ENCODE data around the gene COQ9. TPM values are rescaled to one million over a fixed set of nuclear protein-coding genes. Genes with fewer than 3 reads are reported as not detected.
A peak's percentile ranks its signal among the peaks of the same experiment; 100 is the strongest.

COQ9 gene
- total RNA-seq, 2 donors from 2014 or later: 29.5 to 33.5 TPM

DNA sequence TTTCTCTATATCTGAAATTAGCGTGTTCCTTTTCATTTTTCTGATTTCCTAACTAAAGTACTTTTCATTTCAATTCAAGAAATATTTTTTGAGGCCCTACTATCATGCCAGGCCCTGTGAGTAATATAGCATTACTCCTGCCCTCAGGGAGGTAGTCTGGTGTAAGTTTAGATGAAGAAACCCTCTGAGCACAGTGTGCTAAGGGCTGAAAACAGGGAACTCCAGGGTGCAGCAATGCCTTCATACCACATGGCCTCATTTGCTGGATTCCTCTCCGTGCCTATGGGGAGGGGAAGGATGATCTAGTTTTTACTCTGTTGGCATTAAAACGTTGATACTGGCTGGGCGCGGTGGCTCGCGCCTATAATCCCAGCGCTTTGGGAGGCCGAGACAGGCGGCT is 4.7 kb downstream of the COQ9 start:
- peaks cover 47% of the 10 kb centered on the region for H3K36me3 ChIP-seq
- no peaks in the 10 kb centered on the region for H3K27me3 ChIP-seq (replicated peaks; ENCODE audit: insufficient read depth)
- ATAC-seq (ENCODE audit: insufficient number of reproducible peaks, low FRiP score, low read depth): no peak
- H3K4me3 ChIP-seq: no peak overlapping the region
- H3K27ac ChIP-seq: no peak overlapping the region
- TF ChIP-seq, protein P1, sequence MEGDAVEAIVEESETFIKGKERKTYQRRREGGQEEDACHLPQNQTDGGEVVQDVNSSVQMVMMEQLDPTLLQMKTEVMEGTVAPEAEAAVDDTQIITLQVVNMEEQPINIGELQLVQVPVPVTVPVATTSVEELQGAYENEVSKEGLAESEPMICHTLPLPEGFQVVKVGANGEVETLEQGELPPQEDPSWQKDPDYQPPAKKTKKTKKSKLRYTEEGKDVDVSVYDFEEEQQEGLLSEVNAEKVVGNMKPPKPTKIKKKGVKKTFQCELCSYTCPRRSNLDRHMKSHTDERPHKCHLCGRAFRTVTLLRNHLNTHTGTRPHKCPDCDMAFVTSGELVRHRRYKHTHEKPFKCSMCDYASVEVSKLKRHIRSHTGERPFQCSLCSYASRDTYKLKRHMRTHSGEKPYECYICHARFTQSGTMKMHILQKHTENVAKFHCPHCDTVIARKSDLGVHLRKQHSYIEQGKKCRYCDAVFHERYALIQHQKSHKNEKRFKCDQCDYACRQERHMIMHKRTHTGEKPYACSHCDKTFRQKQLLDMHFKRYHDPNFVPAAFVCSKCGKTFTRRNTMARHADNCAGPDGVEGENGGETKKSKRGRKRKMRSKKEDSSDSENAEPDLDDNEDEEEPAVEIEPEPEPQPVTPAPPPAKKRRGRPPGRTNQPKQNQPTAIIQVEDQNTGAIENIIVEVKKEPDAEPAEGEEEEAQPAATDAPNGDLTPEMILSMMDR (IDR thresholded peaks at IDR 0.05): no peak
- no peaks in the 10 kb centered on the region for H3K9me3 ChIP-seq
- H3K4me1 ChIP-seq (ENCODE audit: control insufficient read depth in 1 of 2, low read depth in 2 of 2): peaks cover 5 to 9% of the 10 kb centered on the region in 2 donors
- DNase-seq (ENCODE audit: low spot score): no peak

DNA sequence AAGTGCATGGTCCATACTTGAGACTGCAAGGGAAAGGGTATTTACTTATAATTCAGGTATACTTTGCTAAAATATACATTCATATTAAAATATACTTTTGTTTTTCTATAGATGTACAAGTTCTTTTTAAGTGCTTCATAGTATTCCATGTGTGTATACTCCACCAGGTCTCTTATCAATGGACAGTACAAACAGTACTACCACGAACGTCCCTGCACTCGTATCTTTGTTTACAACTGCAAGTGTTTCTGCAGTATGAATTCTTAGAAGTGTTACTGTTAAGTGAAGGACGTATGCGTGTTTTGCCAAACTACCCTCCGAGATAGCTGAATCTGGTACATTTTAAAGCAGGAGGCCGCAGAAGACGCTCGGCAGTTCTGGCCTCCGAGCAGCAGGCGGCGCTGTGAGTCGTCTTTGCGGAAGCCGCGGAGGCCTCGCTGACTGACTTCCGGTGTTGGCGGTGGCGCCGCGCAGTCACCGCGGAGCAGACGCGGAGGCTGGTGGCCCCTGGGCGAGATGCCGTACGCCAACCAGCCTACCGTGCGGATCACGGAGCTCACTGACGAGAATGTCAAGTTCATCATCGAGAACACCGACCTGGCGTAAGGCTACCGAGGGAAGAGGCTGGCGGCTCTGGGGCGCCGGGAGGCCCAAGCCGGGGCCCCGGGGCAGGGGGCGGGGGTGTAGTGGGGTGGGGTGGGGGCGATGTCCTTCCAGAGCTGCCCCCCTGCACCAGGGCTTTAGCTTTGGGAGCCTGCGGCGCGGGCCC is 15.1 kb downstream of the COQ9 start, which contains the start of gene POLR2C:
Gene POLR2C (plus strand): TSS at position 471 of the 769 bp plus-strand sequence. CDS start 46 bp downstream, at position 517.
- Histone ChIP-seq H3K4me3 (peak within 1 kb of the TSS; percentile 86), H3K9me3 (no peaks in the 10 kb centered on the region), H3K27ac (peak within 1 kb of the TSS; percentile 62 to 78), H3K27me3 (replicated peaks; ENCODE audit: insufficient read depth) (no peaks in the 10 kb centered on the region), H3K36me3 (peaks cover 40% of the 10 kb centered on the region), H3K4me1 (ENCODE audit: control insufficient read depth in 1 of 2, low read depth in 2 of 2) (peaks cover 11 to 20% of the 10 kb centered on the region in 2 donors)
- ATAC-seq (ENCODE audit: insufficient number of reproducible peaks, low FRiP score, low read depth) (peak; percentile 83), DNase-seq (ENCODE audit: low spot score) (peak; percentile 45)
- TF ChIP-seq, protein P1 (IDR thresholded peaks at IDR 0.05): peak; percentile 93

DNA sequence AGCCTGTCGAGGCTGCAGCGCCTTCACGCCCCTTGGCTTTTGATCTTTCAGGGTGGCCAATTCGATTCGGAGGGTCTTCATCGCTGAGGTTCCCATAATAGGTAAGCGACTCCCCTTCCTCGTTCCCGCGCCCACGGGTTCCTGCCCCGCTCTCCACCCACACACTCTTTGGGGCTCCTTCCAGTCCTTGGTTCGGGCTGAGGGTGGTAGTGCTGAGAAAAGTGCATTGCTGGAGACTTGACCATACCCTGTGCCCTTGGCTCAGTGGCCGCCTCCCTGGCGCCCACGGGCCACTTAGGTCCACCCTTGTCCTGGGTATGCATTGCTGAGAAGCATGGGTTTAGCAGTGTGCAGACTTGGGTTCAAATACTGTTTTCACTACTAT is 15.7 kb downstream of the COQ9 start:
- Histone ChIP-seq H3K36me3 (peaks cover 40% of the 10 kb centered on the region), H3K9me3 (no peaks in the 10 kb centered on the region), H3K4me1 (ENCODE audit: control insufficient read depth in 1 of 2, low read depth in 2 of 2) (peaks cover 11 to 20% of the 10 kb centered on the region in 2 donors), H3K27me3 (replicated peaks; ENCODE audit: insufficient read depth) (no peaks in the 10 kb centered on the region), H3K27ac (peak overlapping the region; percentile 62 to 78), H3K4me3 (peak overlapping the region; percentile 86)
- TF ChIP-seq, protein P1 (IDR thresholded peaks at IDR 0.05): no peak
- DNase-seq (ENCODE audit: low spot score) (no peak), ATAC-seq (ENCODE audit: insufficient number of reproducible peaks, low FRiP score, low read depth) (no peak)

DNA sequence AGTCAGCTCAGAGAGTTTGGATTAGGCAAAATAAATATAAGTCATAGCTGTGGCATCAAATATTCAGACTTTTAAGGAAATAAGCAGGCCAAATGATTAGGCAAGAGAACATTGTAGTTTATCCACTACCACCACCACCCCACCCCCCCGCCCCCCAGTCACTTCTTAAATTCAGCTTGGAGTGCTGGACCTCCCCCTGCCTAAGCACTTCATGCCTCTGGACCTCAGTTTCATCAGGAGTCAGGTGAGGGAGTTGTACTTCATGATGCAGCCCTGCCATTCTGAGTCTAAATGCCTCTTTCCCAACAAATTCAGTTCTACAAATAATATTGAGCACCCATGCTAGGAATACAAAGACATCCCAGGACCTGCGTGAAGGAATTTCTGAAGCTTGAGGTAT is 17.2 kb downstream of the COQ9 start:
- no peak for ATAC-seq (ENCODE audit: insufficient number of reproducible peaks, low FRiP score, low read depth)

DNA sequence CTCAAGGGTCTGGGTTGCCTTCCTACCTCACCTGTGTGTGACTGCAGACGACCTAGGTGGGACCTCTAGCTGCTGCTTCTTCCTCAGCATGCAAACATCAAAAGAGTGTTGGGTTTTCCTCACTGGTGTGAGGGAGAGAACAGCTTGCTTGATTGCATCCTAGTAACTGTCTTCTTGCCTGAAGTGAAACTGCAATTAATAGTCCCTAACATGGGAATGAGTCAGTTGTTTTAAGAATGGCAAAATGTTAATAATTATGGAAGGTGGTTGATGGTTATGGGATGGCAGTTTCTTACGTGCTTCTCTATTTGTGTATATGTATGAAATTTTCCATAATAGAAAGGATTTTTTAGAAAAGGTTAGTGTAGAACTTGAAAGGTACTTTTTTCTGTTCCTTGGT is 21.1 kb downstream of the COQ9 start:
- H3K4me3 ChIP-seq: no peak overlapping the region
- H3K27ac ChIP-seq: no peak overlapping the region
- TF ChIP-seq, protein P1 (IDR thresholded peaks at IDR 0.05): no peak
- H3K9me3 ChIP-seq: no peaks in the 10 kb centered on the region
- no peak for ATAC-seq (ENCODE audit: insufficient number of reproducible peaks, low FRiP score, low read depth)
- peaks cover 68% of the 10 kb centered on the region for H3K36me3 ChIP-seq
- no peak for DNase-seq (ENCODE audit: low spot score)
- H3K4me1 ChIP-seq (ENCODE audit: control insufficient read depth in 1 of 2, low read depth in 2 of 2): peaks cover 10 to 25% of the 10 kb centered on the region in 2 donors
- H3K27me3 ChIP-seq (replicated peaks; ENCODE audit: insufficient read depth): no peaks in the 10 kb centered on the region

More for the DNA sequence above, 17.2 kb downstream of the COQ9 start:
- H3K36me3 ChIP-seq: peaks cover 45% of the 10 kb centered on the region
- no peak for DNase-seq (ENCODE audit: low spot score)
- no peaks in the 10 kb centered on the region for H3K9me3 ChIP-seq
- TF ChIP-seq, protein P1 (IDR thresholded peaks at IDR 0.05): no peak
- no peak overlapping the region for H3K27ac ChIP-seq
- peaks cover 11 to 20% of the 10 kb centered on the region in 2 donors for H3K4me1 ChIP-seq (ENCODE audit: control insufficient read depth in 1 of 2, low read depth in 2 of 2)
- no peaks in the 10 kb centered on the region for H3K27me3 ChIP-seq (replicated peaks; ENCODE audit: insufficient read depth)
- H3K4me3 ChIP-seq: no peak overlapping the region

Measured in thoracic aorta (tissue), 2 donors.